SU-DHL-6 (cell line): ENCODE measurements around the gene DHRS7B.
"Not testable (repeated sequence)": the region's sequence is repeated elsewhere in the genome, so short reads cannot be mapped to it uniquely, and the experiment has no call there.

Source experiments
- CTCF ChIP-seq: fragments of 200-600 bp; sonication (generic); IDR thresholded peaks from one replicate; pipeline ENCODE4 v1.5.1; 2017; ENCODE audit warnings: antibody characterized with exemption, mild to moderate bottlenecking, low read length, moderate library complexity; ENCODE audit not compliant: insufficient read depth, poor library complexity, severe bottlenecking
- EZH2phosphoT487 ChIP-seq: fragments of 200-600 bp; sonication (generic), shearing (Covaris generic); conservative IDR thresholded peaks from 2 replicates; pipeline ENCODE4 v1.6.1; 2018; ENCODE audit warnings: mild to moderate bottlenecking, antibody characterized with exemption, low read length, moderate library complexity, mixed read lengths

- not testable (repeated sequence) for TF ChIP-seq CTCF, EZH2phosphoT487
Observed at GRCh38 chr17:21107067-21107650, 19.6 kb upstream of the DHRS7B start.
